Measurements from ENCODE around the gene SCYGR8. TPM values are rescaled to one million over a fixed set of nuclear protein-coding genes. Genes with fewer than 3 reads are reported as not detected.

The SCYGR8 gene
- polyA plus RNA-seq, 1 of the 3 experiments (the other 2 are of a cell fraction) = not detected

GRCh38 chr2:227724394-227725039 is 21.2 kb upstream of the SCYGR8 start, which contains the start of gene SCYGR6:
TSS of gene SCYGR6 (minus strand) at chr2:227724757. CDS start at chr2:227724757, 0 bp downstream.
- TF ChIP-seq CHD2 (IDR thresholded peaks at IDR 0.05; ENCODE audit: low read length, partially characterized antibody) = no peak
- no peak for TF ChIP-seq PBX3 (IDR thresholded peaks at IDR 0.05)
- TF ChIP-seq JUND (IDR thresholded peaks at IDR 0.05) = no peak
- TF ChIP-seq, protein P1, sequence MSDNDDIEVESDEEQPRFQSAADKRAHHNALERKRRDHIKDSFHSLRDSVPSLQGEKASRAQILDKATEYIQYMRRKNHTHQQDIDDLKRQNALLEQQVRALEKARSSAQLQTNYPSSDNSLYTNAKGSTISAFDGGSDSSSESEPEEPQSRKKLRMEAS (IDR thresholded peaks at IDR 0.05; ENCODE audit: low read depth) = no peak
- no peaks in the 10 kb centered on the region for H3K9me3 ChIP-seq
- H3K4me2 ChIP-seq = no peak within 1 kb of the TSS
- 26% methylated on average over 6 of the region's 15 CpGs for WGBS (ENCODE audit: low lambda C conversion rate)
- no peaks in the 10 kb centered on the region for H3K9me2 ChIP-seq
- H3K4me3 ChIP-seq (ENCODE audit: low read depth in 2 of 2, low read length in 1 of 2) = no peak within 1 kb of the TSS
- H3F3A ChIP-seq (replicated peaks; ENCODE audit: insufficient read depth) = no peaks in the 10 kb centered on the region
- H3K9ac ChIP-seq = no peak within 1 kb of the TSS
- no peak for DNase-seq
- no peak within 1 kb of the TSS for H2AFZ ChIP-seq (ENCODE audit: low read depth)
- no peaks in the 10 kb centered on the region for H3K36me3 ChIP-seq (replicated peaks in 1 of 2; ENCODE audit: control insufficient read depth in 1 of 2, insufficient read depth in 2 of 2, low read length in 1 of 2)
- ChIA-PET POLR2A (no interaction called here), CTCF (no interaction called here)
- H3K27me3 ChIP-seq (ENCODE audit: insufficient read depth) = peaks cover 43% of the 10 kb centered on the region
- no peaks in the 10 kb centered on the region for H3K4me1 ChIP-seq (ENCODE audit: control insufficient read depth in 1 of 2, insufficient read depth in 2 of 2, low read depth in 1 of 2, low read length in 1 of 2)
- no peak within 1 kb of the TSS for H3K27ac ChIP-seq (ENCODE audit: low read depth in 2 of 2, low read length in 1 of 2)
- no peaks in the 10 kb centered on the region for H4K20me1 ChIP-seq (ENCODE audit: insufficient read depth)
- no peaks in the 10 kb centered on the region for H3K79me2 ChIP-seq (ENCODE audit: insufficient read depth)

- Histone ChIP-seq H3K9me2 (no peaks in the 10 kb centered on the region), H3K36me3 (replicated peaks in 1 of 2; ENCODE audit: control insufficient read depth in 1 of 2, insufficient read depth in 2 of 2, low read length in 1 of 2) (no peaks in the 10 kb centered on the region), H3K4me1 (ENCODE audit: control insufficient read depth in 1 of 2, insufficient read depth in 2 of 2, low read depth in 1 of 2, low read length in 1 of 2) (no peaks in the 10 kb centered on the region), H2AFZ (ENCODE audit: low read depth) (no peak within 1 kb of the TSS), H3F3A (replicated peaks; ENCODE audit: insufficient read depth) (no peaks in the 10 kb centered on the region), H4K20me1 (ENCODE audit: insufficient read depth) (no peaks in the 10 kb centered on the region), H3K4me2 (no peak within 1 kb of the TSS), H3K27ac (ENCODE audit: low read depth in 2 of 2, low read length in 1 of 2) (no peak within 1 kb of the TSS), H3K27me3 (ENCODE audit: insufficient read depth) (peaks cover 46% of the 10 kb centered on the region), H3K4me3 (ENCODE audit: low read depth in 2 of 2, low read length in 1 of 2) (no peak within 1 kb of the TSS), H3K79me2 (ENCODE audit: insufficient read depth) (no peaks in the 10 kb centered on the region), H3K9me3 (no peaks in the 10 kb centered on the region), H3K9ac (no peak within 1 kb of the TSS)
- CTCF ChIA-PET = no interaction called here
- TF ChIP-seq, protein P1 (IDR thresholded peaks at IDR 0.05; ENCODE audit: low read depth) = no peak
- TF ChIP-seq GATA2 (CRISPR knock-in tag; IDR thresholded peaks at IDR 0.05) (no peak), FOXJ3 (CRISPR knock-in tag; IDR thresholded peaks at IDR 0.05) (no peak), ELF1 (IDR thresholded peaks at IDR 0.05) (no peak), JUND (IDR thresholded peaks at IDR 0.05) (no peak), TCF12 (IDR thresholded peaks at IDR 0.05) (no peak), FOXM1 (IDR thresholded peaks at IDR 0.05; ENCODE audit: low read depth) (no peak), MXI1 (IDR thresholded peaks at IDR 0.05; ENCODE audit: low read depth, low read length) (no peak), EZH2phosphoT487 (IDR thresholded peaks at IDR 0.05; ENCODE audit: borderline replicate concordance, low read depth) (no peak), TEAD4 (IDR thresholded peaks at IDR 0.05; ENCODE audit: borderline replicate concordance, insufficient read depth) (no peak), IRF3 (IDR thresholded peaks at IDR 0.05; ENCODE audit: low read depth, low read length) (no peak), POLR2AphosphoS5 (IDR thresholded peaks at IDR 0.05; ENCODE audit: low read depth, low read length) (no peak), GABPA (IDR thresholded peaks at IDR 0.05; ENCODE audit: low read depth) (no peak), RCOR1 (IDR thresholded peaks at IDR 0.05; ENCODE audit: low read length) (no peak)
- TF ChIP-seq, protein P2, sequence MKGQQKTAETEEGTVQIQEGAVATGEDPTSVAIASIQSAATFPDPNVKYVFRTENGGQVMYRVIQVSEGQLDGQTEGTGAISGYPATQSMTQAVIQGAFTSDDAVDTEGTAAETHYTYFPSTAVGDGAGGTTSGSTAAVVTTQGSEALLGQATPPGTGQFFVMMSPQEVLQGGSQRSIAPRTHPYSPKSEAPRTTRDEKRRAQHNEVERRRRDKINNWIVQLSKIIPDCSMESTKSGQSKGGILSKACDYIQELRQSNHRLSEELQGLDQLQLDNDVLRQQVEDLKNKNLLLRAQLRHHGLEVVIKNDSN (IDR thresholded peaks at IDR 0.05; ENCODE audit: borderline replicate concordance, low read depth) = no peak
- POLR2A ChIA-PET = no interaction called here
- DNase-seq = no peak
- 66% methylated on average over 5 of the region's 5 CpGs for WGBS (ENCODE audit: low lambda C conversion rate)
These were observed 17.7 kb upstream of the SCYGR8 start, which contains the start of gene SCYGR7 for GRCh38 chr2:227728035-227728434. TSS of gene SCYGR7 (plus strand) at chr2:227728335. CDS start at chr2:227728335, 0 bp downstream.
